Stimulated activated CD8-positive, alpha-beta memory T cell treated with anti-CD3 and anti-CD28 coated beads, Interleukin-15, amount 100 ng/mL, for 24 hours (primary cell): ENCODE data around the gene SDCCAG8.
"Not testable (repeated sequence)": the region's sequence is repeated elsewhere in the genome, so short reads cannot be mapped to it uniquely, and the experiment has no call there.

Experiments used
- DNase-seq: peaks from one replicate; pipeline ENCODE4 v3.0.0-alpha.2; 2020; ENCODE audit warnings: low read depth

SDCCAG8 gene

DNA sequence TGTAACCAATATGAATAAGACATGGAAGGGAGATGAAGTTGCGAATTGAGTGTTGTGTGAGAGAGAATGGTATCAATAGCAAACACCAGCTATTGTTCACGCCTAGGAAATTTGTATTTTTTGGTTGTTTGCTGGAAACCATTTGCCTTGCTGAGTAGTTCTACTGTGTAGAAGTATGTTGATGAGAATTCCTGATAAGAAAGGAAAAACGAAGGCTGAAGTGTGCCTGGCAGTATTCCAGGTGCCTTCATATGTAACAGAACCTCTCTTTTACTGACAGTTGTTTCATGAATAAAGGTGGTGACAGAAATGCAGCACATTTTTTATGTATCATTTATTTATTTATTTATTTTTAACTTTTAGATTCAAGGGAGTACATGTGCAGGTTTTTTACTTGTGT, 79.5 kb downstream of the SDCCAG8 start:
- DNase-seq: no peak

DNA sequence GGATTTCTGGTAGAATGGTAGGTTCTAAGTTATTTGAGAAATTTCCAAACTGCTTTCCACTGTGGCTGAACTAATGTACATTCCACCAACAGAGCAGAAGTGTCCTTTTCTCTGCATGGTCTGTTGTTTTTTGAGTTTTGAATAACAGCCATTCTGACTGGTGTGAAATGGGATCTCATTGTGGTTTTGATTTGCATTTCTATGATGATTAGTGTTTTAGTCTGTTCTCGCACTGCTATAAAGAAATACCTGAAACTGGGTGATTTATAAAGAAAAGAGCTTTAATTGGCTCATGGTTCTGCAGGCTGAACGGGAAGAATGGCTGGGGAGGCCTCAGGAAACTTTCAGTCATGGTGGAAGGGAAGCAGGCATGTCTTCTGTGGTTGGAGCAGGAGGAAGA, 80.3 kb downstream of the SDCCAG8 start:
- no peak for DNase-seq

DNA sequence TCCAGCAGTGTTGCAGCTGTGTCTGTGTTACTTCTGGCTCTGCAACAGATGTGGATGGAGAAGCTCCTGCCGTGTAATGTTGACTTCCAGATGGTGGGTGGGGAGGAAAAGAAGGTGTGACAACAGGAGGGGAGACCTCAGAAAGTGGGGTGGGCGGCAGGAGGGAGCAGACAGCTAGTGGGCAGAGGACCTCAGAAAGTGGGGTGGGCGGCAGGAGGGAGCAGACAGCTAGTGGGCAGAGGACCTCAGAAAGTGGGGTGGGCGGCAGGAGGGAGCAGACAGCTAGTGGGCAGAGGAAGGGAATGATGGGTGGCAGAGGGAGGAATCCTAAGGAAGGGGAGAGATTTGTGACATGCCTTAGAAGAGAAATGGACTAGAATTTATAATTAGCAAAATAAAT, 83.0 kb downstream of the SDCCAG8 start:
- DNase-seq: not testable (repeated sequence)

DNA sequence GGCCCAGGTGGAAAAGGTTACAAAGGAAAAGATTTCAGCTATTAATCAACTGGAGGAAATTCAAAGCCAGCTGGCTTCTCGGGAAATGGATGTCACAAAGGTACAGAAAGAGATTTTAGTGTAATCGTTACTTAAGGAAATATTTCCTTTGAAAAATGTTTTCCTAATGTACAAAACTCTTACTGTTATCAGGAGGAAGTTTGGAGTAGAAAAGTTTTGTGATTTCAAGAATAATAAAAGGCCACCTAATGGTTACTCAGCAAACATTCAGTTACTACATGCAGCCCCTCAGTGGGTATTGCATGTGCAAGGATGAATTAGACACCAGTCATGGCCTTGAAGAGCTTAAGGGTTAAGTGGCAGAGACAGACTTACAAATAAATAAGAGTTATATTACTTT, 85.2 kb downstream of the SDCCAG8 start:
- DNase-seq: no peak

DNA sequence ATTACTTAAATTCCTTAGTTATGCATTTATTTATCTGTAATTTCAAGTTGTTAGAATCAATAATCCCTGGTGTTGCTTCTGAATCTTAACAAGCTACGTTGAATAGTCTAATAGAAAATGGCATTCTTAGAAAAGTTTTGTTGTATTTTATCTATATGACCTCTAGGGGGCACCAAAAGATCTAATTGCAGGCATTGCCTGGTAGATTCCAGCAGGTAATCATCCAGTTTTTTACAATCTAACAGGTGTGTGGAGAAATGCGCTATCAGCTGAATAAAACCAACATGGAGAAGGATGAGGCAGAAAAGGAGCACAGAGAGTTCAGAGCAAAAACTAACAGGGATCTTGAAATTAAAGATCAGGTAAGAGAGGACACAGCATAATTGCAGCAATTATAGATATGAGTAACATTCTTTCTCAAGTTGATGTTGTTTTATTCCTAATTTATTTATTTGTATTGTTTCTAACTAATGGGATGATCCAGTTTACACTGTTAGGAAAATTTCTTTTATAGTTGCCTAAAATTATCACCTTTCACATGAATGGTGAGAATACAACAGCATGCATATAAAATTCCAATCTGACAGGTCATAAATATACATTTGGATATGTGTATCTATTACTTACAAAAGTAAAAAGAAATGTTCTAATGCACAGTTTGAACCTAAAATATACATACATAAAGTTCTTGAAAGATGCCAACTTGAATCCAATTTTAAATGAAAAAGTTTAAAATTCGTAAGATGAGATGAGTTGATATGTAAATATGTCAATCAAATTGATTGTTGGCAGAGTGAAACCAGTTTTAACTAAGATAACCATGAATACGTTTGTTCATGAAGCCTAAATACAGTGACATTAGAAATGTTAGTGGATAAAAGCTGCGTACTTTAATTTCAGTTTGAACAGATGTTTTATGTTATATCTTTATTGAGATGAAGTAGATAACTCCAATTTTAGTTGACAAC, 88.4 kb downstream of the SDCCAG8 start:
- no peak for DNase-seq

DNA sequence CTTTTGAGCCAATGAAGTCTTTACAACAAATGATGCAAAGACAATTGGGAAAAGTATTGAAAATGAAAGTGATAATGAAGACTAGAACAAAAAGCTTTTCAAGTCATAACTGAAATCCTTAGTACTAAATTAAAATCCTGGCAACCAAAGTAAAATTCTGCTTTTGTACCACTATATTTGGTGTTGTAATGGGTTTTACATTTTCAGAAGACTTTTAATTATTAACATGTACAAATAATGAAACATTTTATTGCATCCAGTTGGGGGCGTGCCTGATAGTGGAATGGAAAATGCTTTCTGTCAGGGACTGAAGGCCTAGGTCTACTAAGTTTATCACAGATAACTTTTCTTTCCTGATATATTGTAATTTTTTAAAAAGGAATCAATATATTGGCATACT, 89.4 kb downstream of the SDCCAG8 start:
- DNase-seq: no peak

DNA sequence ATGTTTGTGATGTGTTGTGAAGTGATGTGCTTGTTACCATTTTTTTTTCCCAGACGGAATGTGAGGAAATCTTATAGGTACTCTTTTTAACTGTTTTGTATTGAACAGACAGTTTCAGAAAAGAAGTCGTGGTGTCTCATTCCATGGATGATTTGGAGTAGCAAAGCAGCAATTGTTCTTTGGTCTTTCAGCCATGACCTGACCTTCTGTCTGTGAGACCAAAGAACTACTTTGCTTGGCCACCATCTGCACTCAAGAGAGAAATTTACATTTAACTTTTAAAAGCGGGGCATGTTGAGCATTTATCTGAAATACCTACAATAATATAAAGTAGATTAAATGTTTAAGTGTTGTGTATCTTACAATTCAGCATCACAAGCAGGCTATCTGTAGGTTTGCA, 90.2 kb downstream of the SDCCAG8 start:
- no peak for DNase-seq

DNA sequence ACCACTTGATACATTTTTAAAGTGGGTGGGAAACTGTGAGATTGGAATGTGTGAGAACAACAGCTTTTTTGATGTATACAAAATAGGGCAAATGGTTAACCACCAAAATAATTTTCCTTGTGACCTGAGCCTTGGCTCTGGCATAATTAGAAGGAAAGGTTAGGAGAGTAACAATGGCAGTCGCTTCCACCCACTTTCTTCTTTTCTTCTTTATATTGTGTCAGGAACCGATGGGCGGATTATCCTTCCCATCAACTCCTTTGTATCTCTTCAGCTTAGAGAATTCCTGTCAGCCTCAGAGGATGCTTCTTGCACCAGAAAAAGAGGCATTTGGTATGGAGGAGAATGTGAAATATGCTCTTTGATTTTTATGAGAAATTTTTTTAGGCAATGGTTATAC, 90.6 kb downstream of the SDCCAG8 start:
- DNase-seq: no peak

DNA sequence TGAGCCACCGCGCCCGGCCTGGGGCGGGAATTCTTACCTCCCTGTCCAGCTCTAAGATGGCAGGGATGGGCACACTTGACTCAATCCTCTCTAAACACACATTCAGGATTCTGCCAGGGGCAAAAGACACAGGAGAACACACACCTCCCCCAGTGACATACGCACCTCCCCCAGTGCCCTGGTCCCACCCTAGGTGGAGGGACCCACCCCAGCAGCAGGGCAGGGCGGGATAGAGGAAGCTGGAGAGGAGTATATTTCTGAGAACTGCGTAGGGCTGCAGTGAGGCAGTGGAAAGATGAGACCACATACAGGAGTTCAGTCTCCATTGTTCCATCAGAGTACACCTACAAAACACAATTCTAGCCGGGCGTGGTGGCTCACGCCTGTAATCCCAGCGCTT, 92.5 kb downstream of the SDCCAG8 start:
- DNase-seq: no peak

DNA sequence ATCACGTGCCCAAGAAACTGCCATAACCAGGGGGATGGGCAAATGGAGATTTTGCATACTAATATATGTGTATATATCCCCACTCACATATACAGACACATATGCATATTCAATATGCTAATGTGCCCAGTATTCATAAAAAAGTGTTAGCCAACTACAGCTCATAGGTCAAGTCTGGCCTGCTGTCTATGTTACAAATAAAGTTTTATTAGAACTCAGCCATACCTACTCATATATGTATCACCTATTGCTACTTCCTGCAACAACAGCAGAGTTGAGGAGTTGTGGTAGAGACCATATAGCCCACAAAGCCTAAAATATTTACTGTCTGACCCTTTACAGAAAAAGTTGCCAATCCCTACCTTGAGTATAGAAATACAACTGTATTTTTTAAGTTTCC, 93.3 kb downstream of the SDCCAG8 start:
- no peak for DNase-seq

DNA sequence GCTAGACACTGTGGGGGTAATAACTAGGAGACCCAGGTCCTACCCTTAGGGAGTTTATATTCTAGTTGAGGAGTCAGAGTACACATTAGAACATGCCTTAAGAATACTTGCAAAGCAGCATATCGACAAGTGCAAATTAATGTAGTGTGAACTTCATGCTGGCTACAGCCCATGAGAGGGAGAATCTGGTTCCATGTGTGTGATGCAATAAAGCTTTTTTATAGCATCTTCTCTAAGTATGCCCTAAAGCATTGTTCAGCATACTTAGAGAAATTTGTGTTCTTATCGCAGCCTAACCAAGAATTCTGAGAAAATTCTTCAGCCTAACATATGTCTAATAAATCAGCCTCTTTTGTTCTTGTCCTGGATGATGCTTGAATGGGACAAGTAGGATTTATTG, 95.5 kb downstream of the SDCCAG8 start:
- no peak for DNase-seq

DNA sequence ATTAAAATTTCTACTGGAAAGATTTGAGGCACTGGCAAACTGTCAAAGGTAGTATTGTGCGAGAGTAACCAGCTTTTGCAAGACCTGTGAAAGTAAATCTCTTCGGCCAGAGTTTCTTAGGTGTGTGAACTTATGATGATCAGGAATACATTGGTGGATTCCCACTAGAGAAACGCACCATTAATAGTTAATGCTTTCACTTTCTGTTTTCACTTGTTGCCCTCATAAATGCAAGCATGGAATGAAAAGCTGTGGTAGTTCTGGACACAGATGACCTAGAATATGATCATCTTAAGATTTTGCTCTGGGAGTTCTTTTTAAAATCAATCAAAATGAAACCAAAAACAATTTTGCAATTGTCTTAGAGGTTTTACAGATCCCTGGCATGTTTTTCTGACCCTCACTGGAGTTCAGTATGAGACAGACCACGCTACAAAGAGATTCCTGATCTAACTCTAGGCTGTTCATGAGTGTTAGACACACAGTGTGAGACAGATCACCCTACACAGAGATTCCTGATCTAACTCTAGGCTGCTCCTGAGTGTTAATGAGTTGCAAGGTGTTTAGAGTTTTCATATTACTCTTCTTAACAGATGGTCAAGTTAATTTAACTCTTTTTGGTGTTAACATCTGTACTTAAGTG, 98.8 kb downstream of the SDCCAG8 start:
- no peak for DNase-seq

DNA sequence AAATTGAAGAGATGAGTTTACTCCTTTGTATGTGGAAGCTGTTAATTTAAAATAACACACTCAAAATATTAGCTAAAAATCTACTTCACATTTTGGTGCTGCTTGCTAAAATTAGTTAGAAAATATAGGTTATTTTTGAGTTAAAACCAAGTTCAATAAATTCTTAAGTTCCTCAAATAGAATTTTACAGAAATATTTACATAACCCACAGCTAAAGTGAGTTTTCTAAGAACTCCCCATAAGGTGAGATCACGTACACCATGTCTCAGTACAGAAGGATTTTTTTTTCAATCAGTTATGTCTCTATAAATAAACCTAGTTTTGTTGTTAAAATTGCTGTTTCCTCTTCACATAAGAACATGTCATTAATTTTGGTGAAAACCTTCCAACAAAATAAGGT, 108.0 kb downstream of the SDCCAG8 start:
- DNase-seq: no peak

DNA sequence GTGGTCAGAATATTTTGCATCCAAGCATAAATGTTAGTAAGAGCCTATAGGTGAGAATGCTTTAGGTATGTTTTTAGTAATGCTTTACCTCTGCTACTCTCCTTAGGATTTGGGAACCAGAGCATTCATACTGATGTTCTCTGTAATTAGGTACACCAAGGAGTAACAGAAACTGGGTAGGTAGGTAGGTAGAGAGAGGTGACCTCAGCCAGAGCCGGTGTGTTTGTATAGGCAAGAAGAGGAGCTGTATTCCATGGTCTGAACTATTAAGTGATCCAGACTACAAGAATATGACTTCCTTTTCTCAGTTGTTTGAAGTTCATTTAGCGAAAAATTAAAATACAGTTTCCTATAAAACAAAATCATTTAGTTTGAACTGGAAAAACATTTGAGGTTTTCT, 108.5 kb downstream of the SDCCAG8 start:
- DNase-seq: no peak

DNA sequence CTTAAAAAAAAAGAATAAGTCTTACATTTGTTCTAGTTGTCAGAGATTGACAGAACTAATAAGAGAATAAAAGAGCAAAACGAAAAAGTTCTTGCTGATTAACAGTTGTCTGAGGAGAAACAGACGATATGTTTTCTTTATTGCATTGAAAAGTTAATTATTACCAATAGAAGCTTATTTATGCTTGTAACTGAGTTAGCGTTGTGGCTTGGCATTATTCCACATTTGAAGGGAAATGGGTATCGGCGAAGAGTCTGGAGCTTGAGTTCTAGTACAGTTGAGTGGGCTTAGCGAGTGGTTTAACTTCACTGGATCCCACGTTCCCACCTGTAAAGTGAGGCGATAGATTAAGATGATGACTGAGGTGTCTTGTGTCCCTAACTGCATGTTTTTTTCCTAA, 109.0 kb downstream of the SDCCAG8 start:
- no peak for DNase-seq

DNA sequence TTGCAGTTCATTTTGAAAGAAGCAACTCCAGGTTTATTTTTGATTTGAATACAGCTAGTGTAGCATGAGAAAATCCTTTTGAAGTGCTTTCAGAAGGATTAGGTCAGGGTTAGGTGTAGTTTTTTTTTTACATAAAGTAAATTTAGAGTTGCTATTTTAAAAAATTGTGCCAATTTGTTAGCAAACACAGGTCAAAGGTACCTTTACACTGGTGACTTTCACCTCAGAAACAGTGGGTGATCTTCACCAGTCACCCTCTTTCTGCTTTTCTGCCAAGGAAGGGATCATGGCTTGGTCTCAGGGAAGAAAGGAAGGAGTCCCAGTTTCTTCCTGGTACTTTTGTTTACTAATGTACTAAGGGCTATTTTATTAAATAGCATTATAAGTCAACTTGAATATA, 111.5 kb downstream of the SDCCAG8 start:
- no peak for DNase-seq

DNA sequence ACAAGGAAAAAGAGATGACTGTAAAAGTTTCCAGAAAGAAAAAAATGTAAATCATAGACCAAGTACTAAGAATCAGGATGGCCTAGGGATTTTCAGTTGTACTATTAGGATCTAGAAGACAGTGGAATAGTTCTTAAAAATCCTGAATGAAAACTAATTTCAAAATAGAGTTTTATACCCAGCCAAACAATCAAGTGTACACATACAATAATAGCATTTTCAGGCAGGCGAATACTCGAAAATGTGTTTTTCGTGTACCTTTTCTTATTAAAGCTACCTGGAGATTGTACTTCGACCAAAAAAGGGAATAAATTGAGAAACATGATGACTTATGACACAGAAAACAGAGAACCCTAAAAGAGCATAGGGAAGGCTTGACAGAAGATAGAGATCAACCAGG, 118.6 kb downstream of the SDCCAG8 start:
- DNase-seq: no peak

DNA sequence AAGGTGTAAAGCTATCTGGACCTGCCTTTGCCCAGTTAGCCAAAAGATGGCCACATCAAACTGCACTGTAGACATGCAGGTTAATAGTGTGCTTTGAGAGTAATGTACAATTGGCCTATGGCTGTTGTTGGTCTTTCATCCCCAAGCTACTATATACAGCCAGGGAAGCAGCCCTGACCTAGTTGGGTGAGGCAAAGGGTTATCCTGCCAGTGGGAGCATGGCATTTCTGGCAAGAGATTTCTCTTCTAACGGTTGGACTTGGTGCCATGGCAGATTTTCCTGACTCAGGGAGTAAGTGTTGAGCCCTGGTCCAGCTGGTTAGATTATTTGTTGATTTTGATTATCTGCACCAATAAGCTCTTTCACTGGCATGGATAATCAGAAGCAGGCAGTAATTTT, 119.8 kb downstream of the SDCCAG8 start:
- DNase-seq: no peak

DNA sequence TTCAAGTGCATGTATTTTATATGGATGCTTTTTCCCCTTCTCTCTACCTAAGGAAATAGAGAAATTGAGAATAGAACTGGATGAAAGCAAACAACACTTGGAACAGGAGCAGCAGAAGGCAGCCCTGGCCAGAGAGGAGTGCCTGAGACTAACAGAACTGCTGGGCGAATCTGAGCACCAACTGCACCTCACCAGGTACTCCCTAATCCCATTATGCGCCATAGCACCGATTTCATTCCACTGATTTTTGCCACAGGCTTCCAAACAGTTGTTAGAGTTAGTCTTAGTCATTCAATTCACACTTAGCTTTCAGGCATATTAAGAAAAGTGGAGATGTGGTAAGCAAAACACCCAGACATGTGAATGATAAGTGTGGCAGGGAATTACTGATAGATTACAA, 122.8 kb downstream of the SDCCAG8 start:
- DNase-seq: no peak

DNA sequence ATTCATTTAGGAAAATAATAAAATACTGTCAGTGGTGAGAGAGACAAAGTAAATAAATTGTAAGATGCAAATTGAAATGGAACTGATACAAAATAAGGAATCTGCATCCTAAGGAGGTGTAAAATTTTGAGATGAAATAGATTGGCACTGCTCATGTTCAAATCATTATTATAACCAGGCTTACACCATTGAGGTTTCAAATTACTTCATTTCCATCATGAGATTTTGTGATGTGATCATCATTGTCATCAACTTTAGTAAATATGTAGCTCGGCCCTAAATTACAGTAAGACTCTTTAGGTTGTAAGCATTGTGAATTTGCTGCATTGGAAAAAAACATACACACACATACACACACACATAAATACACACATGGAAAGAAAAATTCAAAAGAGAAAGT, 123.4 kb downstream of the SDCCAG8 start:
- DNase-seq: no peak

DNA sequence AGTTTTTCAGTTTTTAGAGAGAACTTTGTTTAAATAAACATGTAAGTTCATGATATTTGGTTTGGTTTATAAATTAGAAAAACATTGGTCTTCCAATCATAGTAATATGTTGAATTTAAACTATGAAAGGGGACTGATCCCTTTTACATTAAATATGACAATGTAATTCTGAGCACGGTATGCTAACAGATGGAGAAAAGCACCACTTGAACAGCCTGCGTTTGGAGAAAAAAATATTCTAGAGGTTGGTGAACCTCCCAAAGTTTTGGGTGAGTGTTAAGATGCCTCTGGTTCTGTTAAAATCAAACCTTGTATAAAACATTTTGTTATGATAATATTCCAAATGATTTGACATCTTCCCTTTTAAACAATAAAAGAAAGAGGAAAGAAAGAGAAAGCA, 123.9 kb downstream of the SDCCAG8 start:
- no peak for DNase-seq

DNA sequence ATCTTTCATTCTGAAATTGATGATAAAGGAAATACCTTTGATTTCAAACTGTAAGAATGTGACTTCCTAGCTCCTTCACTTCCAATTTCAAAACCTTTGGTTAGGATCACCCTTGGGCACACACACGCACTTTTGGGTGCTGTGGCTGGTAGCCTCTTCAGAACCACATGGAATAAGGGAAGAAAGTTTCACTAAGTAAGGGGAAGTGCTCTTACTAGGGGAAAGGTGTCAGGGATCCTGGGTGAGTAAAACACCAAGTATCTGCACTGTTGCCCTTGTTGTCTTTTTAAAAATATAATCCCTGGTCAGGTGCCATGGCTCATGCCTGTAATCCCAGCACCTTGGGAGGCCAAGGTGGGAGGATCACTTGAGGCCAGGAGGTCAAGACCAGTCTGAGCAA, 132.4 kb downstream of the SDCCAG8 start:
- no peak for DNase-seq

DNA sequence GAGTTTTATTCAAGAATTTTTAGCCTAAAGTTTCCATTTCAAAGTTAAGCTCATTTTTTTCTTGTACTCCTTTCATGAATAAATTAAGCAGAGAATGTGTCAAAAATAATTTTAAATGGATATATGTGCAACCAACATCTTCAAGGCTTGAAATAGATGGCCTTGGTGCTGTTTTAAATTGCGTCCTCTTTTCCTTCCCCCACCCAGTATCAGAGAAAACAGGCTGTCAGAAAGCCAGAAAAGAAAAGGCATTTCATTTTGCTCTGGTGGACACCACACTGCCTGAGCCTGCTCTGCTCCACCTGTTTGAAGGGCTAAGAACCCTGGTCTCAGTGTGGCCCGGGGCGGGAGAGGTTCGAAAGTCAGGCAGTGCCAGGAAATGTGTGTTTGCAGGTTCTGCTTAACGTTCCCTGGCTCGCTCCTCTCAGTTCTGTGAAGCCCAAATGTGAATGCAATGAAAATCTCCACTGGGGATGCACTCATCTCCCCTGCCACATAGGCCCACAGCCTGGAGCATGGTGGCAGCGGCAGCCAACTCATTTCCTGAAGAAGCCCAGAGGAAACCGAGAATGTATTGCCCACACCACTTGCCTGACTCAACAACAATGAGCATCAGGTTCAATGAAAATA, 134.4 kb downstream of the SDCCAG8 start:
- no peak for DNase-seq
